Measurements from ENCODE around the gene APOA4. TPM values are rescaled to one million over a fixed set of nuclear protein-coding genes. Genes with fewer than 3 reads are reported as not detected.

The APOA4 gene
- total and polyA plus RNA-seq, 9 of the 15 experiments (the other 6 are each of a cell fraction or from before 2014, with no cell fraction given): 0.07 TPM; not detected in 8

GRCh38 chr11:116840746-116841296, 17.7 kb upstream of the APOA4 start:
- Histone ChIP-seq H3K79me2 (ENCODE audit: control insufficient read depth, insufficient read depth, low read length) (no peaks in the 10 kb centered on the region), H3K36me3 (ENCODE audit: control insufficient read depth, insufficient read depth, low read length) (peaks cover 20% of the 10 kb centered on the region; the same call in 2 of the 3 replicates), H3K4me3 (no peak overlapping the region), H3K4me1 (replicated peaks in 1 of 2; ENCODE audit: control insufficient read depth in 2 of 2, insufficient read depth in 2 of 2, low read length in 2 of 2) (peaks cover 13 to 22% of the 10 kb centered on the region in 2 experiments; a peak in 4 of 5 replicates), H3K9me3 (replicated peaks; ENCODE audit: control insufficient read depth, insufficient read depth, low read depth, low read length) (no peaks in the 10 kb centered on the region), H3K27ac (ENCODE audit: extremely low read depth, low read depth, low read length) (no peak overlapping the region), H3K9me1 (ENCODE audit: control insufficient read depth, insufficient read depth, low read length) (no peaks in the 10 kb centered on the region), H3K27me3 (ENCODE audit: control insufficient read depth in 2 of 2, insufficient read depth in 2 of 2, low read length in 2 of 2) (no peaks in the 10 kb centered on the region; a peak in 1 of 5 replicates), H3K4me2 (ENCODE audit: insufficient read depth, low read length) (peak overlapping the region; percentile 6; the same call in 1 of the 2 replicates), H3K9ac (ENCODE audit: insufficient read depth in 1 of 2, low read depth in 2 of 2, low read length in 2 of 2) (peak overlapping the region in 1 of 2 experiments; percentile 39; a peak in 1 of 4 replicates), H4K20me1 (replicated peaks; ENCODE audit: control insufficient read depth, insufficient read depth, low read length) (no peaks in the 10 kb centered on the region), H2AFZ (ENCODE audit: low read depth, low read length) (no peak overlapping the region)
- intact Hi-C loops (cut with micrococcal nuclease) (no loop called here), in situ Hi-C loops (cut with MboI) (no loop called here)
- no TSS peak for BruUV-seq (replicated peaks)
- 10% methylated on average over 9 of the region's 9 CpGs for WGBS (ENCODE audit: insufficient coverage, low coverage, missing lambda C conversion rate)
- peak in 1 of 4 experiments; percentile 27 for DNase-seq (ENCODE audit: extremely low read depth in 1 of 4, low spot score in 3 of 4)
- POLR2A ChIA-PET: interaction anchor here (0.6 to 1.0 kb wide), 2 partner anchors 90 to 158 kb away, joined by 3 to 4 read pairs; no protein-coding TSS in a partner anchor
- FAIRE-seq: peak; percentile 15
- CTCF ChIA-PET (ENCODE audit: low intra/inter-chr PET ratio): no interaction called here
- ATAC-seq: peak; percentile 10; the same call in 2 of the 3 replicates
- TF ChIP-seq, protein P1, sequence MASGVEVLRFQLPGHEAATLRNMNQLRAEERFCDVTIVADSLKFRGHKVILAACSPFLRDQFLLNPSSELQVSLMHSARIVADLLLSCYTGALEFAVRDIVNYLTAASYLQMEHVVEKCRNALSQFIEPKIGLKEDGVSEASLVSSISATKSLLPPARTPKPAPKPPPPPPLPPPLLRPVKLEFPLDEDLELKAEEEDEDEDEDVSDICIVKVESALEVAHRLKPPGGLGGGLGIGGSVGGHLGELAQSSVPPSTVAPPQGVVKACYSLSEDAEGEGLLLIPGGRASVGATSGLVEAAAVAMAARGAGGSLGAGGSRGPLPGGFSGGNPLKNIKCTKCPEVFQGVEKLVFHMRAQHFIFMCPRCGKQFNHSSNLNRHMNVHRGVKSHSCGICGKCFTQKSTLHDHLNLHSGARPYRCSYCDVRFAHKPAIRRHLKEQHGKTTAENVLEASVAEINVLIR (CRISPR knock-in tag; IDR thresholded peaks at IDR 0.05): no peak
- TF ChIP-seq, protein P2, sequence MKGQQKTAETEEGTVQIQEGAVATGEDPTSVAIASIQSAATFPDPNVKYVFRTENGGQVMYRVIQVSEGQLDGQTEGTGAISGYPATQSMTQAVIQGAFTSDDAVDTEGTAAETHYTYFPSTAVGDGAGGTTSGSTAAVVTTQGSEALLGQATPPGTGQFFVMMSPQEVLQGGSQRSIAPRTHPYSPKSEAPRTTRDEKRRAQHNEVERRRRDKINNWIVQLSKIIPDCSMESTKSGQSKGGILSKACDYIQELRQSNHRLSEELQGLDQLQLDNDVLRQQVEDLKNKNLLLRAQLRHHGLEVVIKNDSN (CRISPR knock-in tag; IDR thresholded peaks at IDR 0.05): peak; percentile 23; the same call in 1 of the 2 replicates
- TF ChIP-seq MEIS2 (IDR thresholded peaks at IDR 0.05; ENCODE audit: partially characterized antibody) (peak; percentile 3), ZNF561 (CRISPR knock-in tag; conservative IDR thresholded peaks at IDR 0.05) (no peak), MAX (CRISPR knock-in tag; IDR thresholded peaks at IDR 0.05) (peak; percentile 42; the same call in 1 of the 2 replicates), TCF3 (CRISPR knock-in tag; IDR thresholded peaks at IDR 0.05) (peak; percentile 62), ARID1B (IDR thresholded peaks at IDR 0.05) (peak; percentile 41; the same call in 1 of the 2 replicates), ZBTB26 (CRISPR knock-in tag; IDR thresholded peaks at IDR 0.05) (no peak), KLF16 (IDR thresholded peaks at IDR 0.05) (peak; percentile 15; the same call in 1 of the 2 replicates), ELK3 (CRISPR knock-in tag; IDR thresholded peaks at IDR 0.05) (no peak), NRF1 (conservative IDR thresholded peaks at IDR 0.05 in 1 of 2, IDR thresholded peaks at IDR 0.05 in 1 of 2) (0 out of 4 replicates have a peak, but pooled peaks of 1 of the 2 experiments have one; percentile 14), KDM4B (IDR thresholded peaks at IDR 0.05; ENCODE audit: borderline replicate concordance in 2 of 2, low read depth in 1 of 2) (no peak), CBFB (CRISPR knock-in tag; IDR thresholded peaks at IDR 0.05) (0 out of 2 replicates have a peak, but pooled peaks have one; percentile 23), RCOR1 (IDR thresholded peaks at IDR 0.05; ENCODE audit: borderline replicate concordance in 1 of 2, low read depth in 2 of 2, low read length in 2 of 2) (peak in 1 of 2 experiments; percentile 52; a peak in 1 of 4 replicates), CBFA2T2 (conservative IDR thresholded peaks at IDR 0.05) (peak; percentile 49; the same call in 1 of the 2 replicates), BRF1 (IDR thresholded peaks at IDR 0.05; ENCODE audit: borderline replicate concordance, extremely low read depth, insufficient read length) (no peak), CEBPB (tag; IDR thresholded peaks at IDR 0.05) (0 out of 2 replicates have a peak, but pooled peaks have one; percentile 19)
